GM19238 (cell line): ENCODE data around the gene NPAS3.

ENCODE experiments used
- DNase-seq: peaks from one replicate; pipeline ENCODE4 v3.0.0; 2011; ENCODE audit warnings: low spot score; ENCODE audit not compliant: insufficient read length

The NPAS3 gene

DNA sequence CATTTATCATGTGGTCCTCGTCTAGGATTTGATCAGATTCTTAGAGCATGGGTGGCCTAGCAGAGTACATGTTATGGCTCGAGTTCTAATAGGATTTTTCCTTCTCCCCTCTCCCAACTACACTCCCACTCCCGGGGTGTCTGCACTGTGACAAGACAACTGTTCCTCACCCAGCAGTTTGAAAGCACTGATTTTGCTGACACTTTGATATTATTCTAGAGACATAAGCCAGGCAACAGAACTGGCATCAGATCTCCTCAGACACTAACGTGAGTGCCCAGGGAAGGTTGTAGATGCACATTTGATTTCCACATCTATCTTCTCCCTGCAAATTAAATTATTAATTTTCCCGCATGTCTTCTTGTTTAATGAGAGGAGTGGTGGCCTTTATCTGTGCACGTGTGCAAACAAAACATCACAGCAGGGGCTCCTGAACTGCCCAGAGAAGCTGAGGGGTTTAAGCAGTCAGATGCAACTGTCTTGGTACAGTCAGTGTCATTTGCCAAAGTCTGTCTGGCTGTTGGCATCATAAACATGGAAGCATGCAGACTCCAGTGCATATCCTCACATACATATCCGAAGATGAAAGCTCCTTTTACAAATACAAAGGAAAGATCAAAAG is 491.8 kb downstream of the NPAS3 start:
- no peak for DNase-seq

DNA sequence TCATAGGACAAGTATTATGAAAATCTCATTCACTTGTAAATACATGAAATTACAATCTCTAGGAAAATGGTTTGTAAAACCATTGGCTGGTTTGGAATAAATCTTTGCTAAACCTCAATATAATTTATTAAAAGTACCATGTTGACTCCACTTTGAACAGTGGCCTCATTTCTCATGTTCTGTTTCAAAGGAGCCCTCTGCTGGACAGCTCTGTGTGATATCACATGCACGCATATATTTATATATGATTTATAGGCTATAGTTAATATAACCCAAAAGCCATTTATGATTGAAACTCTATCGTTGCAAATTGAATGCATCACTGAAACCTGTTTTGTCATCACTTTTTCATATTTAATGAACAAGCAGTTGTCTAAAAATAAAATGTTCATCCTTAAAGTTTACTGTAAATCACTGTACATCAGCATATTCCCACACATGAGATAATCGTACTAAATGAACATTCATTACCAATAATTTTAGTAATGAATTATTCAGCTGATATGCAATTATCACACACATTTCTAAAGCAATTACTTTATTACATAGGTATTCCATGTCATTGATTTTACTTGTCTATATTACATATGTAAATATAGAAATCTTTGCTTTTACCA is 493.8 kb downstream of the NPAS3 start:
- no peak for DNase-seq

DNA sequence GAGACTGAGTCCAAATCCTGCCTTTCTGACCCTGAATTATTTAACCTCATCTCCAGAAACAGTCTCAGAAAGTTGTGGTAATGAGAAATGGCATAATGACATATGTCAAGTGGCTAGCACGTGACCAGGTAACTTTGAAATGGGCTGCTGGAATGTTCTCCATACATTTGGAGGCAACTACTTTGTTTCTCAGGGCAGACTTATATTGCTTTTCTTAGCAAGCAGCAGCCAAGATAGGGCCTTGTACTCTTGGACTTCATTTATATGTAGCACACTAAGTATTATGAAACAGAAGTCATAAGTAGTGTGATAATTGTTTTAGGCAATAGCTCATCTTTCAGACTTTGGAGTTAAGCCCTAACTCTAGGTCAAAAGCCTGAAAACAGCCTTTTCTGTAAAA is 494.7 kb downstream of the NPAS3 start:
- no peak for DNase-seq

DNA sequence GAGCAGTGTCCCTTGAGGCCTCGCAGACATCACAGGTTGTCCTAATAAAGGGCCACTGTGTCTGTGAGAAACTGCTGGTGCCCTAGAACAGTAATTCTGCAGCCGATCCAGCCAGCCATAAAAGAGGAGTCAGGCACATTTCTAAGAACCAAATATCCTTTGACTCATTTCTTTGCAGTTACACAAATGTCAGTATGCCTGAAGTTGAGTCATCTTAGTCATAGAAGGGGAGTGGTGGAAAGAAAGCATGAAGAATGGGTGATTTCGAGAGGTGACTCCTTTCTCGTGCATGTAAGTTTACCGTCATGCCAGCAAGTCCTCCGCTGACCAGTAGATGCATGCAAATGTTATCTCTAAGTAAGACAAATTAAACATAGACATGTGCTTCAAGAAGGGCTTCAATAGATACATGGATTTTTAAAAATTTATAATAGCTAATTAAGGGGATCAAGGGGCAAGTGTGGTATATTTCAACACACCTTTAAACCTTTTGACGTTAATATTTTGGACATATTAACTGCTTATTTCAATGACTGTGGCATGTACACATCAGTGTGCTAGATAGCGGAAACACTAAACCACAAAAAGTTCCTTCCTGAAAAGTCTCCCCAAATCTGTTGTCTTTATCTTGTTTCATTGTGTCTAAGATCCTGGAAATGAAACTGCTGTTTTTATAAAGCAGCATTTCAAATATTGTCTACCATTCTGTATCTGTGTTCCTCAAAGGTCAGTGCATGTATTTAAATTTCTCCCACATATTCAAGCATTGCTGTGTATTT is 497.4 kb downstream of the NPAS3 start:
- DNase-seq, result no peak

DNA sequence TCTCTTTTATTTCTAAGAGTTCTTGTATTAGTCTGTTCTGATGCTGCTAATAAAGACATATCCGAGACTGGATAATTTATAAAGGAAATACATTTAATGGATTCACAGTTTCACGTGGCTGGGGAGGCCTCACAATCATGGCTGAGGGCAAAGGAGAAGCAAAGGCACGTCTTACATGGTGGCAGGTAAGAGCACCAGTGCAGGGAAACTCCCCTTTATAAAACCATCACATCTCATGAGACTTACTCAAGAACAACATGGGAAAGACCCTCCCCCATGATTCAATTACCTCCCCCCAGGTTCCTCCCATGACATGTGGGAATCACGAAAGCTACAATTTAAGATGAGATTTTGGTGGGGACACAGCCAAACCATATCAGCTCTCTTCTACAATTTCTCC is 503.0 kb downstream of the NPAS3 start:
- no peak for DNase-seq

DNA sequence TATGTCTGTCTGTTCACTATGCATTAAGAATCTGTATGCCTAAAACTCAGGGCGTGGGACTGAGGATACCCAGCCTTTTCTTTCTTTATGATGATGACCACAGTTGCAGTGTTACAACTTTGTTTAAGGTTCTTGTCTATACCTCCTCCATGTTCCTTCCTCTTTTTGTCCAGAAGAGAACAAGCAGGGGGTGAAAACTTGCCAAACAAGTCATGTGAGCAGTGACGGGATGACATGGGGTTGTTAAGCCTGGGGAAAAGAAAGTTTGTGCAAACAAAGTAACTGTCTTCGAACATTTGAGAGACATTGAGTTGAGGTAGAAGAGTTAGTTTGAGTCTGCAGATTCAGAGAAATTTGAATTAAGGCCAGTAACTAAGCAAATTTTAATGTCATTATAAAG is 505.5 kb downstream of the NPAS3 start:
- DNase-seq, result no peak

DNA sequence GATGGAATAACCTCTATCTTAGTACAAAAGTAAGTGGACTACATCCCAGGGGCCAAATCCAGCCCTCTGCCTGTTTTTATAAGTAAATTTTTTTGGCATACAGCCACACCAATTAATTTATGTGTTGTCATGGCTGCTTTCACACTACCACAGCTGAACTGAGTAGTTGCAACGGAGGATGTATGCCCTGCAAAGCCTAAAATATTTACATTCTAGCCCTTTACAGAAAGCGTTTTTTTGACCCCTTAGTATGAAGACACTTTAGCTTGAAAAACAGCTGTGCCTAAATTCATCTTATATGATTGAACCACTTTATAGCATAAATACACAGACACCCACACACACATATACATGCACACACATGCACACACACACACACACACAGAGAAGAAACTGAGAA is 510.6 kb downstream of the NPAS3 start:
- no peak for DNase-seq

DNA sequence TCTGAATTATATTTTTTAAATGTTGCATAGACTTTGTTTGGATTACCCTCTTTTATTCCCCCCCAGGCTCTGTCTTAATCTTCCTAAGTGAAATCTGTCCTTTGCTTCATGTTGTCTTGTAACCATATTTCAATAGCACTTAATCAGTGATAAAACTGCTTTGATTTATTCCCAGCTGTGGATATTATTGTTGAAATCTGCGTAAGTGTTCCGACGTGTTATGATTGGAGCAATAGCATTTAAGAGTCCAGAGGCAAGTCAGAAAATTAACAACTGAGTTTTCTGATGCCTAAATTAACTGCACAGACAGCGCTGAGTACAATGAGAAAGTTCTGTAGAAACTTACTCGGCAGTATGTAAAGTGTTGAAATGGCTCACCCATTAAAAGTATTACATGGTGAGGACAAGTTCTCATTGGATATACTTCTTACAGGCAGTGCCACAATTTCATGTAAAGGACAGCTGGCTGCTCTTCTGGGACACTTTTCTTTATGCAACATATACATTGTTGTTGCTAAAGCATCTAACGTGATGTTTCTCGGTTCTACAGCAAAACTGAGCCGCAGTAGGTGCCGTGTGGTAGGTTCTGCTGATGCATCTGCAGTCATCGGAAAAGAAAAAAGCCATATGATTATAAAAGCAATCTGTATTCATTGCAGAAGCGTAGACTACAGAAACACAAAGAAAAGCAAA is 511.2 kb downstream of the NPAS3 start:
- DNase-seq, result no peak

DNA sequence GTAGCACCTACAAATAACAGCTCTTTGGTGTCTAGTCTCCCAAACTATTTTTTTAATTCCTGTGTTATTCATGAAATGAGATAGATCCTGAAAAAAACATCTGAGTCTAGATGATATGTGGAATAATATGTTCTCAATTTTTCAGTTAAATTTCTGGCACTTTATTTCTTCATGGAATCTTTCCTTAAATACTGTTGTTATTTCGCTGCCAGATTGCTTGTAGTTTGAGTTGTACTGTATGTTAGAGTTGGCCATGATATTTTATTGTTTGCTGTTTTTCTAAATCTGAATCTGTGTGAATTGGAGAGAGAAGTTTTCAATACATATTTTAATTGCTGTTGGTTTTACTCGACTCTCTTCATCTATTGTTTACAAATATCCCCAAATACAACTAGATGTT is 511.7 kb downstream of the NPAS3 start:
- DNase-seq, result no peak

DNA sequence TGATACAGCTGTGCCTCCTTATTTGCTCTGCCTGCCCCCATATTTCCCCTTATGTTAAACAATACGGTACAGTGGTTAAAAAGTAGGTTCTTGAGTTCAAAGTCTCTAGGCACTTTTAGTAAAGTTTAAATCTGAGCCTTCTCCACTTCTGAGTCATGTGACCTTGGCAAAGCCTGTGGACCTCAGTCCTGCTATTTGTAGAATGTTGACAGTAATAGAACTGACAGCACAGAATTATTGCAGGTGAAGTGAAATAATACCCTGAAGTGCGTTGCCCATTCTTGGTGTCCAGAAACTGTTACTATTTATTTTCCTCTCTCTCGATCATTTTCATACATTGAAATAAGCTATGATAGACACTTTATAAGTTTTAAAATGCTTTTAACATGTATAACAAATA is 512.5 kb downstream of the NPAS3 start:
- no peak for DNase-seq

DNA sequence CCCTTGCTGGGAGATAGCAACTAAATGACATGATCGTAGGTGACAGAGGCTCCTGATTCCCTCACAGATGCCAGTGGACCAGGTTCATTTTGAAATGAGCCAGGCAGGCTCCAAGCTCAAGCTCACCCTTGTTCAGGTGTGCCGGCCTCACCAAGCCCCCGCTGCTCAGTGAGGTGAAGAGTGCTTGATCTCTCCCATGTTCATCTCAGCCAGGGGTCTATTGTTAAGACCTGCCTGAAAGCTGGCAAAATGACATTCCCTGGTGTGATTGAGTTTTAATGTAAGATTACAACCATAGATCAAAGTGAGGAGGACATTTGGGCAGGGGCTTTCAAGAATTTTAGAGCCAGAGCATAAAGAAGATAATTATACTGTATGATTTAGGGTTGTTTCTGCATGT is 514.3 kb downstream of the NPAS3 start:
- no peak for DNase-seq

DNA sequence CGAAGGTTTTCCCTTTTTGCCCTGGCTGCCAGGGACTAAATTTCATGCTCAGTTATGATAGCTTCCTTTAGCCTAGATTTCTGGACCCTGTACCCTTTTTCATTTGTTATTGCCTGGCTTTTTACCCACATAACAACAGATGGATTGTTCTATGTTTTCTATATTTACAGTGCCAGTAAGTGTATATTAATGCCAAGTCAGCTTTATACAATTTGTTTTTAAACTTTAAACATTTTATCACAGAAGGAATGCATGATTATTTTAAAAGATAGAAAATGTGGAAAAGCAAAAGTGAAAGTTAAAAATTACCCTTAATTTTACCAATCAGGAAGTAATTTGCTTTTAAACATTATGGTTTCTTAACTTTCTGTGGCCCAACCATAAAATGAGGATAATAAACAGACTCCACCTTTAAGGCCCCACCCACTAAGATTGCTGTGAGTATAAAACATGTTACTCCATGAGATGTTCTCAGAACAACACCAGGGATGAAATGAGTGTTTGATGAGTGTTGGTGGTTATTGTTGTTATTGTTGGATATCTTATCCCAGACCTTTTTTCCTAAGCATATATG is 515.4 kb downstream of the NPAS3 start:
- DNase-seq, result no peak

DNA sequence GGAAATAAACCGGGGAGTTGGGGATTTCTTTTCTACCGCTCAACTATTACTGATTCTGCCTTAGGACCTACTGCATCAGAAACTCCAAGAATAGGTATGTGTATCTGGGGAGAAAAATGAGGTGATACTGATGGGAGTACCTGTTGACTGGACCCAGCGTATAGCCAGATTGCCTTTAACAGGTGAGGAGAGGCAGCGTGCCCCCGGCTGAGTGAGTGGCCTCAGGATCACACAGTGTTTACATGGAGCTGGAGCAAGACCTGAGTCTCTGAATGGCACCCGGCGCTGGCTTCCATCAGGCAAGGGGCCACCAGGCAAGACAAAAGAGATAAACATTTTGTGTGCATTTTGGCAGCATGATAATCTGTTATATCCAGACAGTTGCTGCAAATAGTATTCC is 516.0 kb downstream of the NPAS3 start:
- DNase-seq, result no peak

DNA sequence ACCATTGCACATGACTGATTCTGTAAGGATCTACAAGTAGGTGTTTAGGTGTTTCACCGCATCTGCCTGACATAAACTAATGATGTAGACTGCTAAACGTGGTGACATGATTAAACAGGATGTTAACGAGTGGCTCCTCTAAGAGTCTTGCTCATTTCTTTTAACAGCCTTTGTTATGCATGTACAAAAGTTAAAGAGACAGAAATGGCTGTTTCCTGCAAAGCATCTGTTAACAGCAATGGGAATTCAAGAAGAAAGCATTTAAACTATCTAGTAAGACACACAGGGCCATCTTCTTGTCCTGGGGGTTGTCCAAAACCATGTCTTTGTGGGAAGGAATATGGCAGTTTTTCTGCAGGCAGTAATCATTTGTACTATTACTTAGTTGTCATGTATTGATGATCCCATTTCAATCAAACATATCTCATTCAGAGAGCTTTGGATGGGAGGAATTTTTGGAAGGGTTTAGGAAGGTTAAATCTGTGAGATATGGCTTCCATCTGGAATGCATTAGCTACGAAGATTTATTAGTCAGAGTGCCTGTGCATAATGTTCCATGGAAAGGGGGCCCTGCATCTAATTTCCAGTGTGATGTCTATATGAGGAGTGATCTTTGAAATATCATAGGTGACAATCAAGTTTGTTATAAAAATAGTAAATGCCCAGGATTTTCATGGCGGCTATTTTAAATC is 517.1 kb downstream of the NPAS3 start:
- DNase-seq, result no peak

DNA sequence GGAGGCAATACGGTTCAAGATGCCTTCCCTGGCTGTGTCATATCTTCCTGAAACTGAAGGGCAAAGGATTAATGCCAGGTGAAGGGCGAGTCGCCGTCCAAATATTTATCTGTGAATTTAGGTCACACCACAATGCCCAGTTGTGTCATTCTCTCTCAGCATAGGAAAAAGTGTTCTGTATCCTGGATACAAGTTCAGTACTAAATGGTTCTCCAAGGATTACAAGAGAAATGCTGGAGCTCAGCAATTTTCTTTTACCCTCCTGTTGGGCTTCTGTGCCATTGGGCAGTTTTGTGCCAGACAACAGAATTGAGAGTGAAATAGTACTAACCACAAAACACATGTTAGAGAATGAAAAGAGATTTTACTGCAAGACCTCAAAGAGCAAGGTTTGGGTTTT is 518.3 kb downstream of the NPAS3 start:
- DNase-seq, result no peak

DNA sequence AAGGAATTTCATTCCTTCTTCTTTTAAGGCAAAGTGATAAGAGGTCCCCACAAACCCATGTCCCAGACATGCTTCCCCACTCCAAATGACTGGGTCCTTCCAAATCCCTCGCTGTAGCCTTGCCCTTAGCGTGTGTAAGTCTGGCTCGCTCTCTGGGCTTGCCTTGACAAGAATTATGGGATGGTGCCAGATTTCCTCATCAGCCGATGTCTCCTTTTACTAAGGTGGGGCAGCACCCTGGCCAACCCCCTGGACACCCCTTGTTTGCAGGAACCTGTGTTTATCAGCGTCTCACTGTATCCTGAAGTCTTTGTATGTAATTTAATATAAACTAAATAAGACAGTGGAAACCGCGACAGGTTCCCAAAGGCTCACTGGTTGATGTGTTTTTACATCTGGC is 518.9 kb downstream of the NPAS3 start:
- DNase-seq, result no peak

DNA sequence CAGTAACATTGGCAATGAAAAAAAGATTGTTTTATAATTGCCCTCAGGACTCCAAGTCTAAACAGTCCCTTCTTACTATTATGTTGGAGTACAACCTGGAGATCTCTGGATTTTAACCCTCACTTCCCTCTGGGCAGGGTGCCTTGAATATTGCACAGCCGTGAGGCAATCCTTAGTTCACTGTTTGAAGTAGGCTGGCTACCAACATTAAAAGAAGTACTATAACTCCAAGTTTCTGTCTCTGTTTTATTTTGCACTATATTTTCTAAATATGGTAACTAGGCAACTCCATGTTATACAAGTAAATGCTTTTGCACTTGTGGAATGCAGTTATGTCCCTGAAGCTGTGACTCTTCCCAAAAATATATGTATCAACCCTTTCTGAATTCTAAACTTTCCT is 521.5 kb downstream of the NPAS3 start:
- no peak for DNase-seq

DNA sequence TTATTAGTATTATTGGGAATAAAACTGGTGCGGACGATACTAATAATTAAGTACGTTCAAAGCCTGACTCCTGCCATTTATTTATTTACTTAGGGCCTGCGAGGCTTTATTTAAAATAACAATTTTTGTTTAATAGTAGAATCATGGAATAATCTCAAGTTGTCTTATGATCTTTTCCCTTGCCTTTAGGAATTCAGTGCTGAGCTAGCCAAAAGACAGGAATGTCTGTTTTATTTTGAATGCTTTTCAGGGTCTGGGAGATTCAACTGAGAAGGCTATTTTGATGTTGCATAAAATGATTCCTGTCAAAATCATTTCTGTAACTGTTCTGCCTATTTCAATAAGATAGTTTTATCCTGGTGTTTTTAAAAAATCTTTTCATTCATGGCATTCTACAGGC is 522.4 kb downstream of the NPAS3 start:
- DNase-seq, result no peak

DNA sequence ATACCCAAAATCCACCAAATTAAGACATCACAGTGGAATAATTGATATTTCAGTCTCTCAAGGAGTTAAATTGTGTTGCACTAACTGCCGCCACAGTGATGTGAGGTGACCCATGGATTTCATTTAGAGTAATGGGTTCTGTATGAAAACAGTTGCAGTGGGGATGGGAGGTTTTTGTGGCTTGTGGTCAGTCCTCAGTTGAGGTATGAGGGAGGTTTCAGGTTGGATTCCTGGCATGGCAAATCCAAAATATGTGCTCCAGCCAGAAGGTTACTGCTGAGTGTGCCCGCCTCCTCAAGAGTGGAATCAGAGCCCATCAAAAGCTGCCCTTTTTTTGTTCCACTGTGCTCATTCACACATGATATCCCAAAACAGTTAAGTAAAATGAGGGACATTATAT is 525.1 kb downstream of the NPAS3 start:
- DNase-seq, result no peak

DNA sequence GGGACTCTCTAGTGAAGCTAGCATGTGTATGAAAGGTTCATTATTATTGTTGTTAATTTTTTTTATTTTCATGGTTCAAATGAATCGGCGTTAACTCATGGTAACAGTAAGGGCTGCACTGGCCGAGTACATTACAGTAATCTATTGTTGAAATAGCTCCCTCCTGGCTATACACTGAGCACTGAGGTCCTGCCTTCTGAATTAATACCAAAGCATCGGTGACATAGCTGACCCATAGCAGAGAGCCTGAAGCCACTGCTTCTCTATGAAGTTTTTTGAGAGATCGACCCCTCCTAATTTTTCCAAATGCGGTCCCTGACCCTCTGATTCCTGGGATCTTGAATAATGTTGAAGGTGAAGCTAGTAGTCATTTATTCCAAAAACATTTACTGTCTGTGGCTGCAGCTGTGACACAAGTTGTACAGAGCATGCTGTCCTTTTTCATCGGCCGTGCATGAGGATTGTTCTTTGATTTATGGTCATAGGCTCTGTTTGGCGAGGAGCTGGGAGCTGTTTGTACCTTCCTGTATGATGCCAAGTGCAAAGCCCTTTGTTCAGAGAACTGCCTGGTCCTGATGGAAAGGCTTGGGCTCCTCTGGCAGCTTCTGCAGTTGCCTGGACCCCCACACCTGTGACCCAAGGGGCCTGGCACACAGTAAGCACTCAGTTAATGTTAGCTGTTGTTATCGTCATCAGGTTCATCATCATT is 525.7 kb downstream of the NPAS3 start:
- DNase-seq, result no peak
